Right ventricle myocardium inferior (tissue), 1 donor: ENCODE results near the gene GAS1. TPM values are rescaled to one million over a fixed set of nuclear protein-coding genes. Genes with fewer than 3 reads are reported as not detected.

Experiments used
- ATAC-seq: fragments of 200-7000 bp; cut with Tn5 transposase; one replicate; pipeline ENCODE4 v1.9.1; 2020; ENCODE audit warnings: mild to moderate bottlenecking, moderate library complexity
- DNase-seq: peaks from one replicate; pipeline ENCODE4 v3.0.0; 2021; ENCODE audit errors: missing footprints
- intact Hi-C: fragments of 100-400 bp; cut with DNase I; formaldehyde crosslinking; loops from one replicate; pipeline ENCODE4 v1.11.0; 2022
- long read RNA-seq: library from polyadenylated mRNA; unstranded; transcript quantifications from one replicate; pipeline ENCODE4 v2.0.0, GENCODE V29; 2021
- total RNA-seq: library from RNA; stranded (reverse); fragmentation: NEBNext Ultra II Directional; extraction: Animal tissue kit (Norgen Biotek cat#: 25700); gene quantifications from one replicate; pipeline ENCODE4 v1.2.1, GENCODE V29; 2021
- donor health status: DM: no; HTN: yes; CAD: no; lungs with severe emphysema.

The GAS1 gene, protein sequence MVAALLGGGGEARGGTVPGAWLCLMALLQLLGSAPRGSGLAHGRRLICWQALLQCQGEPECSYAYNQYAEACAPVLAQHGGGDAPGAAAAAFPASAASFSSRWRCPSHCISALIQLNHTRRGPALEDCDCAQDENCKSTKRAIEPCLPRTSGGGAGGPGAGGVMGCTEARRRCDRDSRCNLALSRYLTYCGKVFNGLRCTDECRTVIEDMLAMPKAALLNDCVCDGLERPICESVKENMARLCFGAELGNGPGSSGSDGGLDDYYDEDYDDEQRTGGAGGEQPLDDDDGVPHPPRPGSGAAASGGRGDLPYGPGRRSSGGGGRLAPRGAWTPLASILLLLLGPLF
- 22.3 TPM for total RNA-seq
- long read RNA-seq, transcript GAS1-201 (1 exons, 2,827 nt), result major isoform, 31 of 31 reads
- long read RNA-seq, partial matches to known transcripts, result 0 of 31 reads
- long read RNA-seq, other reads (novel, unspliced or antisense), result 0 of 31 reads

- peak; percentile 94 for ATAC-seq
- intact Hi-C loops, result loop anchor here (5.0 to 10.0 kb wide), 4 partner anchors 110 to 463 kb away; no protein-coding TSS in a partner anchor
- DNase-seq, result peak; percentile 92
Observed at GRCh38 chr9:86947146-86948073, at the start of gene GAS1. Gene GAS1, minus strand, starts transcription at chr9:86947506. Its CDS starts 727 bp downstream, at chr9:86946779.

GRCh38 chr9:86994231-86994630 lies 46.9 kb upstream of the GAS1 start:
- intact Hi-C loops, result no loop called here
- DNase-seq, result no peak
- no peak for ATAC-seq

DNA sequence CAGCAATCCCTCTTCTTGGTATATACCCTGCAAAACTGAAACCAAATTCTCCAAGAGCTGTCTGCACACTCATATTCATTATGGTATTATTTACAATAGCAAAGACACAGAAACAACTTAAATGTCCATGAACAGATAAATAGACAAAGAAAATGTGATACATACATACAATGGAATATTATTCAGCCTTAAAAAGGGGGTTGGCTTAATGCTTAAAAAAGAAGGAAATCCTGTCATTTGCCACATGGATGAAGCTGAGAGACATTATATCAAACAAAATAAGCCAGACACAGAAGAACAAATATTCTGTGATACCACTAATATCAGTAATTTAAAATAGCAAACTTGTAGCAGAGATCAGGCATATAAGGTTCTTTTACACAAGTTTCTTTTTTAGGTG lies 46.5 kb upstream of the GAS1 start:
- ATAC-seq (no peak), DNase-seq (no peak)
- intact Hi-C loops, result no loop called here

DNA sequence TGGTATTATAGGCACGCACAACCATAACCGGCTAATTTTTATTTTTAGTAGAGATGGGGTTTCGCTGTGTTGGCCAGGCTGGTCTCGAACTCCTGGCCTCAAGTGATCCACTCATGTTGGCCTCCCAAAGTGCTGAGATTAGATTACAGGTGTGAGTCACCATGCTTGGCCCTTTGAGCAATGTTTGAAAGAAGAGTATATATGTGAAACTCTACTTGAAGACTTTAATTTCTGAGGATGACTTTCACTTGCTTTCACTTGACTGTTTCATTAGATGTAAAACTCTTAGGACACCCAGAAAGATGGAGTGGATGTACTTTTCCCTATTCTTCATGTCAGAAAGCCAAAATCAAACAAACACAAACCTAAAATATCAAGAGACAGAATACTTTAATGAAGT lies 43.8 kb upstream of the GAS1 start:
- no peak for DNase-seq
- intact Hi-C loops, result no loop called here
- ATAC-seq, result no peak

- intact Hi-C loops, result no loop called here
- ATAC-seq (no peak), DNase-seq (no peak)
Observed at GRCh38 chr9:86990290-86990689, 43.0 kb upstream of the GAS1 start.

DNA sequence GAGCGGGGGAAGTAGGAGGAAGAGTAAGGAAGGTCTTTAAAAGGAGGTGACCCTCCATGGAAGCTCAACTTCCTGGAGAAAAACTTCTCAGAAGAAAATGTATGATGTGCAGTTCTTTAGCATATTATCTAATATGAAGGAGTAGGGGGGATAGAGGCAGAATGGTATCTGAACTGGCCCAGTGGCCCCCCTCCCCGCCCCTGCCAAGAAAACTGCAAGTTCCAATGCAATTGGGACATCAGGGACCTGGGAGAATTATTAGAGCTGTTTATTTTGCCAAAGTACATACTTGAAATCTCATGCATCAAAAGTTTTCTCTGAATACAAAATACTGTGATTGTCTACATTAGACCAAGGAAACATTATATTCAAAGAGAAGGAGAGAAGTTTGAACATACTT lies 40.6 kb upstream of the GAS1 start:
- DNase-seq (no peak), ATAC-seq (no peak)
- intact Hi-C loops, result no loop called here

- ATAC-seq (no peak), DNase-seq (no peak)
- intact Hi-C loops, result no loop called here
Observed at GRCh38 chr9:86985132-86985647, 37.9 kb upstream of the GAS1 start.

- ATAC-seq, result peak; percentile 79
- intact Hi-C loops, result no loop called here
- no peak for DNase-seq
Observed at GRCh38 chr9:86983620-86984259, 36.4 kb upstream of the GAS1 start.

- DNase-seq, result no peak
Observed at GRCh38 chr9:86983249-86983619, 35.9 kb upstream of the GAS1 start.

GRCh38 chr9:86980802-86981201 lies 33.5 kb upstream of the GAS1 start:
- ATAC-seq (no peak), DNase-seq (no peak)
- intact Hi-C loops, result no loop called here

More at GRCh38 chr9:86983249-86983619, 35.9 kb upstream of the GAS1 start:
- ATAC-seq, result peak; percentile 61
- intact Hi-C loops, result no loop called here

DNA sequence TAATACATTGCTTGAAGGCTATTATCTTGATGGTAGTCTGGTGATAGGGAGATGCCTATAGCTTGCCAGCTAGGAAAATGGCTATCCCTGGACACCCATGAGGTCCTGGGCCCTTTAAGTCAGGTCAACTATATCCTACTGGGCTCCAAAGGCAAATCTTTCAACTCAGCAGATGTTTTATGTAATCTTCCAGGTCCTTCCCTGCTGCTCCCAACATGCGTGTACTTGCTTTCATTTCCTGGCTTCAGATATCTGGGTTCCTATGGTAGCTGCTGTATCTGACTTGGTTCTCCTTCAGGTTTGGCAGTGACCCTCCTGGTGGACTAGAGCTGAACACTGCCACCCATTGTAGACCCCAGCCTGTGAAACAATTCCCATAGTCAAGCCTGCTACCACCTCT lies 32.4 kb upstream of the GAS1 start:
- ATAC-seq (no peak), DNase-seq (no peak)
- intact Hi-C loops, result no loop called here

DNA sequence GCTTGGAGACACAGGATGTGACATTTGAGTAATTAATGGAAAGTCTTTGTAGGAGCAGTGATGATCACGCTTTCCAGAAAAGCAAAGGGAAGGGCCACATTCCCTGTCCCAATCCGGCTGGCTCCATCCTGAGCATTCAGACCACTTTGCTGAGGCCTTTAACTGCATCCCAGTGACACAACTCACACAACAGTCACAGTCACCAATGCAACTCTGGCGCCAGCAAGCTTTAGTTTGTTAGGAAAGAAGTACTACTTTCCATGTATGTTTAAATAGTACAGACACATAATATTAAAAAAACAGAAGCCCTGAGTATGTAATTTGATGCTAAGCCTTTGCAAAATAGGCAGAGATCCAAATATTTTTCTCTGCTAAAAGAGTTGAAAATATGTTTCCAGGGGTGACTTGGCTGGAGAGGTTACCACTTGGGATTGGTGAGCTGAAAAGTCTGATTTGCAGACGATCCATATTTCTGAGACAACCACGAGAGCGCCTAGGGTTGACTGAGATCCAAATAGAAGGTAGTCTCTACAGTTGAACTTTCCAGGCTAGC lies 31.7 kb upstream of the GAS1 start:
- intact Hi-C loops, result no loop called here
- no peak for DNase-seq
- no peak for ATAC-seq

- ATAC-seq (no peak), DNase-seq (no peak)
- intact Hi-C loops, result no loop called here
Observed at GRCh38 chr9:86978413-86978812, 31.1 kb upstream of the GAS1 start.

DNA sequence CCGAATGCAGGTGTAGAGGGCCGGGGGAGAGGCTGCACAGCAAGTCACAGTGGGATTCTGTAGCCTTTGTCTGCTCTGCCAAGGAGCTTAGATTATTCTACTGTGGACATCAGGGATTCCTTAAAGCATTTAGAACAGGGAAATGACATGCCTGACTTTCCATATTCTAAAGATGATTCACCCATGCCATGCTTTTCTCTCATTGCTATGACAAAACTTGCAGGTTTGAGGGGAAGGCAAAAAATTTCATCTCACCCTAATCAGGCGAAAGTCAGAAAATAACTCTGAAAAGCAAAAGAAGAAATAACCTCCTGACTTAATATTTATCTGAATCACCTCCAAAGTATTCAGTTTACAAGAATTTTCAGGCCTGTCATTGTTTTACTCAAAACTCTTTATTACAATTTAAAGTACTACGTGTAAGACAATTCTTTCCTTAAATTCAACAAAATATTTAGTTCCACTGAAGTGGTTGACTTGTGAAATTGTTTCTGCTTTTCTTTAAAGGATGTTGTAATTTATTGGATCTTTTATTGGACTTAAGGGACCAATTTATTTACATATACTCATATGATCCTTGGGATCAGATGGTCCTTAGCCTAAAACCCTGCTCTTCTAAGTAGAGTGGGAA lies 30.0 kb upstream of the GAS1 start:
- intact Hi-C loops, result no loop called here
- DNase-seq (no peak), ATAC-seq (no peak)

DNA sequence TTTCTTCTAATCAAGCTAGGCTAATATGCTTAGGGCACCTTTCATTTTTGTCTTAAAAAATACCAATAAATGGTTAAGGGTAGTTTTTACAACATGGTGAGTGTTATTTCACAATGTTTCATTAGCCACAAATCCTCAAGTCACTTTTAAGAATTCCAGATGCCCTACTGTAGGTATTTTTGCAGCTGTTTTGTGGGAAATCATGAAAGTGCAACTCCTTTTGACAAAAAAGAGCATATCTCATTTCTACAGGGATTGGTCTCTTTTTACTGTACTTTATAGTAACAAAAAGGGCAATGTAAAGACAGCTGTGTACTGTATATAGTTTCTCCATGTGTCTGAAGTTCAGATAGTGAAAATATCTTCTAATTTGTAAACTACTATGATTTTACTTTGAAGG lies 28.3 kb upstream of the GAS1 start:
- ATAC-seq, result no peak
- no peak for DNase-seq
- intact Hi-C loops, result no loop called here

DNA sequence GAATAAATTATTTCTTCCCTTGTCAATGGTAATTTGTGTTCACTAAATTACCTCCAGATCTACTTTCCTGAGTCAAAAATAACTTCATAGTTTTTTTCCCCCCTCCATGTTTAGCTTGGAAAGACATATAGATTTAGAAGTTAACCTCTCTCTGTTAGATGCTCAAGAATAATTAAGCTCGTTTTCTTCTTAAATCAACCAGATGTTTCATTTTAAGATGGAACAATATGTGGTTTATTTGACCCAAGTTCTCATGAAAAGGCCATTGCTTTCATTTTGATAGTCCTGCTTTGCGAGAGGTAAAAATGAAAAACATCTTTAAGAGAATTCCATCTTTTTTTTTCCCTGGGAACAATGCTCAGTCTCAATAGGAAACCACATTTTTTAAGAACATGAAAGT lies 27.7 kb upstream of the GAS1 start:
- DNase-seq (no peak), ATAC-seq (no peak)
- intact Hi-C loops, result no loop called here

GRCh38 chr9:86974421-86974820 lies 27.1 kb upstream of the GAS1 start:
- intact Hi-C loops, result no loop called here
- DNase-seq (no peak), ATAC-seq (no peak)

- peak; percentile 26 for ATAC-seq
- intact Hi-C loops, result no loop called here
- no peak for DNase-seq
Observed at GRCh38 chr9:86971742-86972141, 24.4 kb upstream of the GAS1 start.
